HFFc6 (cell line): ENCODE data around the gene BICRA. TPM values are rescaled to one million over a fixed set of nuclear protein-coding genes. Genes with fewer than 3 reads are reported as not detected.
"Not testable (repeated sequence)": the region's sequence is repeated elsewhere in the genome, so short reads cannot be mapped to it uniquely, and the experiment has no call there.

Experiments
- DNase-seq: peaks from one replicate; pipeline ENCODE4 v3.0.0-alpha.2; 2018
- H3K27ac Mint-ChIP-seq: 2 replicates; pipeline ENCODE4 v1.8.0; 2020; ENCODE audit warnings: mild to moderate bottlenecking, mixed read lengths
- H3K27me3 Mint-ChIP-seq: 2 replicates; pipeline ENCODE4 v1.8.0; 2021; ENCODE audit warnings: mild to moderate bottlenecking, moderate library complexity, mixed read lengths; ENCODE audit not compliant: insufficient read depth
- H3K36me3 Mint-ChIP-seq: 2 replicates; pipeline ENCODE4 v1.8.0; 2021; ENCODE audit warnings: low read depth, mixed read lengths
- H3K4me1 Mint-ChIP-seq: 2 replicates; pipeline ENCODE4 v1.8.0; 2020; ENCODE audit warnings: low read depth, mixed read lengths
- H3K4me3 Mint-ChIP-seq: 2 replicates; pipeline ENCODE4 v1.8.0; 2020; ENCODE audit warnings: mild to moderate bottlenecking, moderate library complexity, mixed read lengths
- H3K9me3 Mint-ChIP-seq: 2 replicates; pipeline ENCODE4 v1.8.0; 2020; ENCODE audit warnings: mild to moderate bottlenecking, mixed read lengths
- CTCF ChIP-seq: fragments of 200-600 bp; sonication (generic); IDR thresholded peaks from 2 replicates; pipeline ENCODE4 v1.5.0; 2021; ENCODE audit warnings: antibody characterized with exemption, mild to moderate bottlenecking
- total RNA-seq, 6 experiments: library from RNA; stranded (reverse); fragmentation: NEBNext Ultra II Directional; extraction: Animal tissue kit (Norgen Biotek cat#: 25700); gene quantifications; 2 replicates in 1 of 6; 3 replicates in 5 of 6; pipeline ENCODE4 v1.2.3, GENCODE V29; 2021

Gene BICRA
- total RNA-seq, 6 experiments from 2014 or later = 11.8 to 16.7 (median 15.5) TPM

- Mint-ChIP-seq H3K27ac (peak within 1 kb of the TSS; percentile 77), H3K4me1 (peaks cover 39% of the 10 kb centered on the region), H3K4me3 (peak within 1 kb of the TSS; percentile 93), H3K27me3 (no peaks in the 10 kb centered on the region; the same call in none of the 2 replicates), H3K36me3 (peaks cover 28% of the 10 kb centered on the region), H3K9me3 (no peaks in the 10 kb centered on the region)
- peak; percentile 100 for TF ChIP-seq CTCF
- peak; percentile 60 for DNase-seq
Measured at GRCh38 chr19:47713046-47714021, 104.4 kb downstream of the BICRA start, which contains the start of gene EHD2. EHD2 (plus strand) TSS chr19:47713422; CDS start chr19:47716613, 3,191 bp downstream.

GRCh38 chr19:47714339-47714738 lies 105.4 kb downstream of the BICRA start:
- peak overlapping the region; percentile 93 for H3K4me3 Mint-ChIP-seq
- H3K9me3 Mint-ChIP-seq = no peaks in the 10 kb centered on the region
- no peak for TF ChIP-seq CTCF
- H3K27ac Mint-ChIP-seq = peak overlapping the region; percentile 77
- no peak for DNase-seq
- peaks cover 28% of the 10 kb centered on the region for H3K36me3 Mint-ChIP-seq
- H3K27me3 Mint-ChIP-seq = no peaks in the 10 kb centered on the region; the same call in none of the 2 replicates
- peaks cover 49% of the 10 kb centered on the region for H3K4me1 Mint-ChIP-seq

- H3K9me3 Mint-ChIP-seq, H3K27me3 Mint-ChIP-seq, H3K27ac Mint-ChIP-seq, DNase-seq: not testable (repeated sequence)
- Mint-ChIP-seq H3K4me3 (peak overlapping the region; percentile 93), H3K4me1 (peaks cover 53% of the 10 kb centered on the region), H3K36me3 (peaks cover 29% of the 10 kb centered on the region)
Measured at GRCh38 chr19:47714855-47715254, 105.9 kb downstream of the BICRA start.

DNA sequence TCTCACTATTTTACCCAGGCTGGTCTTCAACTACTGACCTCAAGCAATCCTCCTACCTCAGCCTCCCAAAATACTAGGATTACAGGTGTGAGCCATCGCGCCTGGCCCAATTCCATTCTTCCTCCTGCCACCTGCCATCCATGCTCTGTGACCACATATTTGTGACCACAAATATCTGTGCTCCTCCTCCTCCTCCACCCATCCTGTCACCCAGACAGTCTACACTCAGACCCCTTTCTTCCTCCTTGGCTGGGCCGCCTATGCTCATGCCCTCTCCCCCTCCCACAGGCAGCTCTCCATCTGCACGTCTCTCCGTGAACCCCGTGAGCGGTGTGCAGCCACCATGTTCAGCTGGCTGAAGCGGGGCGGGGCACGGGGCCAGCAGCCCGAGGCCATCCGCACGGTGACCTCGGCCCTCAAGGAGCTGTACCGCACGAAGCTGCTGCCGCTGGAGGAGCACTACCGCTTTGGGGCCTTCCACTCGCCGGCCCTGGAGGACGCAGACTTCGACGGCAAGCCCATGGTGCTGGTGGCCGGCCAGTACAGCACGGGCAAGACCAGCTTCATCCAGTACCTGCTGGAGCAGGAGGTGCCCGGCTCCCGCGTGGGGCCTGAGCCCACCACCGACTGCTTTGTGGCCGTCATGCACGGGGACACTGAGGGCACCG lies 107.5 kb downstream of the BICRA start:
- TF ChIP-seq CTCF = no peak
- H3K4me1 Mint-ChIP-seq = peaks cover 67% of the 10 kb centered on the region
- H3K9me3 Mint-ChIP-seq = no peaks in the 10 kb centered on the region
- peak overlapping the region; percentile 93 for H3K4me3 Mint-ChIP-seq
- H3K27ac Mint-ChIP-seq = peak overlapping the region; percentile 24; the same call in 1 of the 2 replicates
- peaks cover 41% of the 10 kb centered on the region for H3K36me3 Mint-ChIP-seq
- no peak for DNase-seq
- H3K27me3 Mint-ChIP-seq = peaks cover 3% of the 10 kb centered on the region

GRCh38 chr19:47718415-47719046 lies 109.6 kb downstream of the BICRA start:
- DNase-seq, H3K27me3 Mint-ChIP-seq, H3K9me3 Mint-ChIP-seq: not testable (repeated sequence)
- peaks cover 80% of the 10 kb centered on the region for H3K4me1 Mint-ChIP-seq
- H3K27ac Mint-ChIP-seq = peak overlapping the region; percentile 82
- H3K36me3 Mint-ChIP-seq = peaks cover 41% of the 10 kb centered on the region
- H3K4me3 Mint-ChIP-seq = peak overlapping the region; percentile 86
